GM18508 (cell line): Measurements from ENCODE around the gene TECPR2.
A peak's percentile ranks its signal among the peaks of the same experiment; 100 is the strongest.

Source experiments
- ATAC-seq: cut with Tn5 transposase; IDR thresholded peaks from one replicate; pipeline ENCODE4 v1.9.1; 2021; ENCODE audit warnings: moderate number of reproducible peaks; ENCODE audit not compliant: insufficient read depth, unreplicated experiment

The TECPR2 gene, protein sequence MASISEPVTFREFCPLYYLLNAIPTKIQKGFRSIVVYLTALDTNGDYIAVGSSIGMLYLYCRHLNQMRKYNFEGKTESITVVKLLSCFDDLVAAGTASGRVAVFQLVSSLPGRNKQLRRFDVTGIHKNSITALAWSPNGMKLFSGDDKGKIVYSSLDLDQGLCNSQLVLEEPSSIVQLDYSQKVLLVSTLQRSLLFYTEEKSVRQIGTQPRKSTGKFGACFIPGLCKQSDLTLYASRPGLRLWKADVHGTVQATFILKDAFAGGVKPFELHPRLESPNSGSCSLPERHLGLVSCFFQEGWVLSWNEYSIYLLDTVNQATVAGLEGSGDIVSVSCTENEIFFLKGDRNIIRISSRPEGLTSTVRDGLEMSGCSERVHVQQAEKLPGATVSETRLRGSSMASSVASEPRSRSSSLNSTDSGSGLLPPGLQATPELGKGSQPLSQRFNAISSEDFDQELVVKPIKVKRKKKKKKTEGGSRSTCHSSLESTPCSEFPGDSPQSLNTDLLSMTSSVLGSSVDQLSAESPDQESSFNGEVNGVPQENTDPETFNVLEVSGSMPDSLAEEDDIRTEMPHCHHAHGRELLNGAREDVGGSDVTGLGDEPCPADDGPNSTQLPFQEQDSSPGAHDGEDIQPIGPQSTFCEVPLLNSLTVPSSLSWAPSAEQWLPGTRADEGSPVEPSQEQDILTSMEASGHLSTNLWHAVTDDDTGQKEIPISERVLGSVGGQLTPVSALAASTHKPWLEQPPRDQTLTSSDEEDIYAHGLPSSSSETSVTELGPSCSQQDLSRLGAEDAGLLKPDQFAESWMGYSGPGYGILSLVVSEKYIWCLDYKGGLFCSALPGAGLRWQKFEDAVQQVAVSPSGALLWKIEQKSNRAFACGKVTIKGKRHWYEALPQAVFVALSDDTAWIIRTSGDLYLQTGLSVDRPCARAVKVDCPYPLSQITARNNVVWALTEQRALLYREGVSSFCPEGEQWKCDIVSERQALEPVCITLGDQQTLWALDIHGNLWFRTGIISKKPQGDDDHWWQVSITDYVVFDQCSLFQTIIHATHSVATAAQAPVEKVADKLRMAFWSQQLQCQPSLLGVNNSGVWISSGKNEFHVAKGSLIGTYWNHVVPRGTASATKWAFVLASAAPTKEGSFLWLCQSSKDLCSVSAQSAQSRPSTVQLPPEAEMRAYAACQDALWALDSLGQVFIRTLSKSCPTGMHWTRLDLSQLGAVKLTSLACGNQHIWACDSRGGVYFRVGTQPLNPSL (N-terminal part only)

DNA sequence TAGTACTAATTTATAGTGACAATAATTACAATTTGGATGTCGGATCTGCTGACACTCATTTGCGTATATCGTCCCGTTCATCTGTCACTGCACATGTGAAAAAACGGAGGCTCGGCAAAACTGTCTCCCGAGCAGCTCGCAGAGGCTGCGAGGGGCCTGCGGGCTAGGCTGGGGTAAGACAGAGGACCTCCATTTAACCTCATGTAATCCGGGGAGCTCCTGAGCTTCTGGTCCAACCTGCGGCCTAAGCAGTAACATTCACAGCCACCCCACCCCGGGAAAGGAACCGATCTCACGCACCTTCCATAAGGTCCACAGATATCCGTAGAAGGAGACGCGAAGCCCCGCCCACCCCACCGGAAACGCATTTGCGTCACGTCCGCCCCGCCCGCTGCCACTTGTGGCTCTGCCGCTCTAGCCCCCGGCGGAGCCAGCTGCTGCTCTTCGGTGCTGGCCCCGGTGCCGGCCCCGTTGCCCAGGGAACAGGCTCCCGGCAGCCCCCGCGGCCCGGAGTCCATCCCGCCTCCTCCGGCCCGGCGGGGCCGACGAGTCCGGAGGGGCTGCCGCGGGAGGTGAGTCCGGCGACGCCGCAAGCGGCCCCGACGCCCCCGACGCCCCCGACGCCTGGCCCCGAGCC, at the start of gene TECPR2, which contains the start of gene CINP:
TECPR2 (plus strand) TSS at position 397 of the 637 bp plus-strand sequence. CDS start 13,781 bp downstream, outside the sequence.
CINP (minus strand) TSS at position 346 of the 637 bp plus-strand sequence; CDS start at position 307, 39 bp downstream.
- no peak for ATAC-seq

DNA sequence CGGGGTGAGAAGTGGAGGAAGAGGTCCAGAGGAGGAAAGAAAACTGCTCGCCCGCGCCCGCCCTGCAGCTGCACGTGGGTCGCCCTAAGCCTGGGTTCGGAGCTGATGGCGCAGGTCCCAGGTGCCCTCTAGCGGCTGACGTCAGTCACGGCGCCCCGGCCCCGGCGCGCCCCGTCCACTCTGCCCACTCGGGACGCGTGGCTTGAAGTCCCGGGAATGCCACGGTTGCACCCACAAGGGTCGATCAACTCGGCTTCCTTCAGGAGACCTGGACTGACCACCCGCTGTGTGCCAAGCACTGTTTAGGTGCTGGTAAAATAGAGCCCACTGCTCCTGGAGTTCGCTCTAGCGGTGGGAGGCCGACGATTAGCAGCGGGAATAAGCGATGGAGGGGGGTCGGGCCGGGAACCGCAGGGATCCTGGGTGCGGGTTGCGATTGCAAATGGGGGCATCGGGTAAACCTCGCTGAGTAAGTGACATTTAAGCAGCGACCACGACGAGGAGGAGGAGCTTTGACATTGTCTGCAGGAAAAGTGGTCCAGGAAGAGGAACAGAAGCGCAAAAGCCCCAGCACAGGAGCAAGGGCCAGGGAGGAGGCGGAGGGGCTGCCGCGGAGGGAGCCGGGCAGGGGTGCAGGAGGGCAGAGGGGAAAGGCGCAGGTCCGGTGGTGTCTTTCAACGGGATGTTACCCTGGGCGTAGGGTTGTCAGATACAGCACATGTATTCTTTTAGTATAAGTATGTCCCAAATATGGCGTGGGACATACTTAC, 48.3 kb upstream of the TECPR2 start:
- no peak for ATAC-seq

DNA sequence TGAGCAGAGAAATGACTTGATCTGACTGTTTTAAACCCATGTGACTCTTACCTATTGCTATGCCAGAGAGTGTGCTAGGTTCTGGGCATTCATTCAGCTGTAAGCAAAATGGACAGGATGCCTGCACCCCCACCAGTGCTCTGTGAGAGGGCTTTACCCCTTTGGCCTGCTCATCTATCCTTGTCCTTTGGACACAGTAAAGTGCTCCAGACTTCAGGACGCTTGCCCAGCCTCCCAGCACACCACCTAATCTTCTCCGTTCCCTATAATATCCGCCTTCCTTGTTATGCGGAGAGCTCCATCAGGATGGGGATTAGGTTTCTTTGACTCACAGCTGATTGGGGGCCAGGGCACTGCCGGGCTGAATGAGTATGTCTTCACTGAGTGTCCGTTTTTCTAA, 47.6 kb upstream of the TECPR2 start:
- ATAC-seq, result no peak

GRCh38 chr14:102316338-102316742, 46.4 kb upstream of the TECPR2 start:
- no peak for ATAC-seq

DNA sequence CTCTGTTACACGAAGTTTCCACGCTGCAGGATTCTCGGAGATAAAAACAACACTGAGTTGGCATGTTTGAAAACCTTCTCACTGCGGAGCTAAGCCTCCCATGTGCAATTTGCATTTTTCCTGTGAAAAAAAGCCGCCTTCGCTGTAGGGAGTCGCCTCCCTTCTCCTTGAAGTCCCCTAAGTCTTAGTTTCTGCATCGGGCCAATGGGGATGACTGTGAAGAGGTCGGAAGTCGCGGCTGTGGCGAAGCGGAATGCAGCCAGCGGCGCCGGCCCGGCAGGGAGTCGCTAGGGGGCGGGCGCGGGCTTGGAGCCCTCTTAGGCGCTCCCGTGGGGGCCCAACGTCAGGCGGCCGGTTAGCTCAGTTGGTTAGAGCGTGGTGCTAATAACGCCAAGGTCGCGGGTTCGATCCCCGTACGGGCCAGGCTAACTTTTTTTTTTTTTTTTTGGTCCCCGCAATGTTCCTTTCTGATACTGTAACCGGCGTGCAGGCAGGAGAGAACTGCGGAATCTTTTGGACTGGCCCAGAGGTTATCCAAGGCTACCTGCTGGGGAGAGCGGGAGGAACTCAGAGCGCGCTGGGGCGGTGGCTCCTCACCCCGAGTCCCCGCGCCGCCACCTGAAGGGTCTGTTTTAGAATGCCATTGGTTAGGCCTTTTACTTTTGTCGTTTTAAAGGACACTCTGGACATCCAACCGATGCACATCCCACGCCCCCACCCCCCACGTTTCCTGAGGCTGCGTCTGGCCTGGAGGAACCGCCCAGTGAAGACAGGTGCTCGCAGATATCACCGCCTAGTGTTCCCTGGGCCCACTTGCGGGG, 45.8 kb upstream of the TECPR2 start:
- ATAC-seq, result peak; percentile 38

GRCh38 chr14:102317564-102318248, 45.0 kb upstream of the TECPR2 start:
- ATAC-seq, result no peak

GRCh38 chr14:102318781-102319276, 43.9 kb upstream of the TECPR2 start:
- ATAC-seq, result no peak

DNA sequence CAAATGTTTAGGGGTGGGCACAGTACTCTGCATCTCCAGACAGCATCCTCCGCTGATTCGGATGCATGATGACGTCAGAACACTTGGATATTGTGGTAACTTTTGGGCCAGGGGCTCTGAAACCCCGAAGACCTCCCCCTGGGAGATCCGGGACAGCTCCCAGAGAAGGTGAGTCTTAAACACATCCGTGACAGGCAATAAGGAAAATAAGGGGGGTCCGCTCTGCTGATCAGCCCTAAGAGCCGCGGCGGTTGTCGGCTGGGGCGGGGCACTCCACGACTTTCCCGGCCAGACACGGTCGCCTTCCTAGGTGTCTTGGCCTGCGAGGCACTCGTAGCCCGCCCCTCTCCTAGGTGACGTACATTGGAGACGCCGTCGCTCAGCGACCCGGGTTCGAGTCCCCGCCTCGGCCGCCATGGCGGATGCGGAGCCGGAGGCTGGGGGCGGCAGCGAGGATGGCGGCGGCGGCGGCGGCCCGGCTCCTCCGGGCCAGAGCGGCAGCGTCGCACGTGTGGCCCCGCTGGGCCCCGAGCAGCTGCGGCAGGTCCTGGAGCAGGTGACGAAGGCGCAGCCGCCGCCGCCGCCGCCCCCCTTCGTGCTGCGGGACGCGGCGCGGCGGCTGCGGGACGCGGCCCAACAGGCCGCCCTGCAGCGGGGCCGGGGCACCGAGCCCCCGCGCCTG, 43.2 kb upstream of the TECPR2 start, which contains the start of gene ZNF839:
ZNF839 (plus strand) TSS at position 396 of the 682 bp plus-strand sequence; CDS start at position 416, 20 bp downstream.
- ATAC-seq, result no peak

GRCh38 chr14:102320033-102320660, 42.6 kb upstream of the TECPR2 start:
- no peak for ATAC-seq

DNA sequence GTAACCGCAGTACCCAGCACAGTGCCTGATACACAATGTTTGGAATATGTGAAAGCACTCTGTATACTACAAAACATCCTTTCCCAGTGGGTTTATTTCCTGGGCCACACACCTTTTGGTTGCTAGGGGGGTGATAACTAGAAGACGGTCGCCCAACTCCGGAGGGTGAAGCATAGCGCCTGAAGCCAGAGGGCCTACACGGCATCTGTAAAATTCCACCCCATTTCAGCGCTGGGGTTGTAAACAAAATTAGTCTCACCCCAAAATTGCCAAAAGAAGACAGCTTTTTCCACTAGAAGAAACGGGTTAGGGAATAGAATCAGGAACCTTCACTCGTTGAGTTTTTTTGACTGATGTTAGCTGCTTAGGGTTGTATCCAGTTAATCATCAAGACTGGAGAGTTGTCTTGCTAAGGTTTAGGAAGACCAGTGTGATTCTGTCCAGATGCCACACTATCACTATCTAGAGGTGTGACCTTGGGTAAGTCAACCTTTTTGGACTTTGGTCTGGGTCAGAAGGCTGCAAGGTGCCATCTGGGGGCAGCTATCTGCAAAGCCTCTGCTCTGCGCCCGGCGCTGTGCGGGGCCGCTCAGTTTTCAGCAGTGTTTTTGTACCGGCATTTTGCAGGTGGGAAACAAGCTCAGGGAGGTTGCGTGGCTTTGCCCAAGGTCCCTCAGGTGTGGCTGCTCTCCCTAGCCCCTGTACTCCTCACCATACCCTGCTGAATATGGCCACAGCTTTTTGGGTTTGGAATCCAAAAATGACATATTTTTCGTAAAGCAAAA, 41.9 kb upstream of the TECPR2 start:
- no peak for ATAC-seq

DNA sequence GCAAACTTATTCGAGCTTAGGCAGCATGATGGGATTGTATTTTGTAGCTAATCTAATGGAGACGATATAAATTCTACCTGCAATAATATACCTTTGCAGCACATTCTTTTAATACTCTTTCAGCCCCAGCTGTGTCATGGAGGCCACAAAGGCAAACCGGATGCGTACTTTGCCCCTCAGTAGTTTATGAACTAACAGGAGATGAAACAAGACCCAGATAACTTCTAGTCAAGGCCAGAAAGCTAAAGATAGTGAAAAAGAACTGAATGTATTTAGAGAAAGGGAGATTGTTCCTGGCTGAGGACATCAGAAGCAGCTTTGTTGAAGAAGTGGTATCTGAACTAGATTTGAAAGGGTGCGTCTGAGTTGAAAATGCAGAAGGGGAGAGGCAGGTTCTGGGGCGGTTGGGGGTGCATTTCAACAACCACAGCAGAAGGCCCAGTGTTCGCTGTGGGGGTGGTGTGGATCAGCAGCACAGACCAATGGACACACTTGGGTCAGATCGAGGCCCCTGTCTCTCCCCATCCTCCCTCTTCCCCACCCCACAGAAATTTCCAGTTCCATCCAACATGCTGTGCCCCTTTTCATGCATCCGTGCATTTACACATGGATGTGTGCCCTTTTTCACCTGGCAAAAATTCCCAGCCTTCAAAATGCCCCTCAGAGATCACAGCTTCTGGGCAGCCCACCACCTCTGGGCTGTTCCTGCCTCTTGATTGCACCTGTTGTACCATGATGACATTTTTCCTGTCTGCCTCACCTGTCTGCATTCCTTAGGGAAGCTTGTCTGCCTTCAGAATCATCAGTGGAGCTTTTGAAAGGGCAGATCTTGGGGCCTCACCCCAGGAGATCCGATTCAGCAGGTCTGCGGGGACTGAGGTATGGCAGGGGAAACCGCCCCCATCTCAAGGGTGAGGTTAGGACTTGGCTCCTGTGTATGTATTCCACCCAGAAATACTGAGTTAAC, 41.0 kb upstream of the TECPR2 start:
- ATAC-seq, result no peak

GRCh38 chr14:102323102-102323501, 39.6 kb upstream of the TECPR2 start:
- ATAC-seq, result no peak

- no peak for ATAC-seq
Measured at GRCh38 chr14:102325791-102326345, 36.9 kb upstream of the TECPR2 start.

DNA sequence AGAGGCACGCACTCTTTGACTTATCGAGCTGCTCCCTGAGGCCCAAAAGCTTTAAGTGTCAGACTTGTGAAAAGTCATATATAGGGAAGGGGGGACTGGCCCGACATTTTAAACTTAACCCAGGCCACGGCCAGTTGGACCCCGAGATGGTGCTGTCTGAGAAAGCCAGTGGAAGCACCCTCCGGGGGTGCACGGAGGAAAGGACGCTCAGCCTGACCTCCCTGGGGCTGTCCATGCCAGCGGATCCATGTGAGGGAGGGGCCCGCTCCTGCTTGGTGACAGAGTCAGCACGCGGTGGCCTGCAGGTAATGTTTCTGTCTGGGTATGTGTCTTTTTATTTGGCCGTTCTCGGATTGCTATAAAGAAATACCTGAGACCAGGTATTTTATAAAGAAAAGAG, 36.2 kb upstream of the TECPR2 start:
- no peak for ATAC-seq
